Fibroblast of pulmonary artery (primary cell): ENCODE results near the gene DENND4A.
A peak's percentile ranks its signal among the peaks of the same experiment; 100 is the strongest.

Experiments used
- DNase-seq: peaks from one replicate; pipeline ENCODE4 v3.0.0-alpha.2; 2010; ENCODE audit warnings: low read depth
- H3K4me3 ChIP-seq: replicated peaks from 2 replicates; pipeline ENCODE4 v1.5.1; 2011; ENCODE audit warnings: low read depth, mild to moderate bottlenecking, control low read depth, low read length, moderate library complexity
- TF ChIP-seq, protein P1 (sequence below): IDR thresholded peaks from 2 replicates; pipeline ENCODE4 v1.5.1; 2011; ENCODE audit warnings: mild to moderate bottlenecking, control low read depth, low read length, inconsistent platforms; ENCODE audit errors: missing control alignments

DENND4A gene

DNA sequence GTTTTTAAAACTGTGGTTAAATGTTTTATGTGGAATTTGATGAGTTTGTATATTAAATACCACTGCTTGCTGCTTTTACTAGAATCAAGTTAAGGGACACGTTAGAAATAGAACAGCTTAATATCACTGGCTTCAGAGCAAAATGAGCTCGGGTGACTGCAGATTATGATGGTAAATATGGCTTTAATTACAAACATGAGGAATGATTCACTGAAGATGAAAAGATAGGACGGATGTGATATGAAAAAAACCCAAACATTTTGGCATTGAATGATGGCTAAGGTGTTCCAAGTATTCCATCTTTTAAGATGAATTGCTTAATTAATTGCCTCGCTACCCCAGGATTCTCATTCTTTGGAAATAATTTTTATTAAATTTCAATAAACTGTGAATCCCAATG is 136.6 kb downstream of the DENND4A start:
- DNase-seq: no peak
- TF ChIP-seq, protein P1, sequence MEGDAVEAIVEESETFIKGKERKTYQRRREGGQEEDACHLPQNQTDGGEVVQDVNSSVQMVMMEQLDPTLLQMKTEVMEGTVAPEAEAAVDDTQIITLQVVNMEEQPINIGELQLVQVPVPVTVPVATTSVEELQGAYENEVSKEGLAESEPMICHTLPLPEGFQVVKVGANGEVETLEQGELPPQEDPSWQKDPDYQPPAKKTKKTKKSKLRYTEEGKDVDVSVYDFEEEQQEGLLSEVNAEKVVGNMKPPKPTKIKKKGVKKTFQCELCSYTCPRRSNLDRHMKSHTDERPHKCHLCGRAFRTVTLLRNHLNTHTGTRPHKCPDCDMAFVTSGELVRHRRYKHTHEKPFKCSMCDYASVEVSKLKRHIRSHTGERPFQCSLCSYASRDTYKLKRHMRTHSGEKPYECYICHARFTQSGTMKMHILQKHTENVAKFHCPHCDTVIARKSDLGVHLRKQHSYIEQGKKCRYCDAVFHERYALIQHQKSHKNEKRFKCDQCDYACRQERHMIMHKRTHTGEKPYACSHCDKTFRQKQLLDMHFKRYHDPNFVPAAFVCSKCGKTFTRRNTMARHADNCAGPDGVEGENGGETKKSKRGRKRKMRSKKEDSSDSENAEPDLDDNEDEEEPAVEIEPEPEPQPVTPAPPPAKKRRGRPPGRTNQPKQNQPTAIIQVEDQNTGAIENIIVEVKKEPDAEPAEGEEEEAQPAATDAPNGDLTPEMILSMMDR: no peak
- H3K4me3 ChIP-seq: no peak overlapping the region

DNA sequence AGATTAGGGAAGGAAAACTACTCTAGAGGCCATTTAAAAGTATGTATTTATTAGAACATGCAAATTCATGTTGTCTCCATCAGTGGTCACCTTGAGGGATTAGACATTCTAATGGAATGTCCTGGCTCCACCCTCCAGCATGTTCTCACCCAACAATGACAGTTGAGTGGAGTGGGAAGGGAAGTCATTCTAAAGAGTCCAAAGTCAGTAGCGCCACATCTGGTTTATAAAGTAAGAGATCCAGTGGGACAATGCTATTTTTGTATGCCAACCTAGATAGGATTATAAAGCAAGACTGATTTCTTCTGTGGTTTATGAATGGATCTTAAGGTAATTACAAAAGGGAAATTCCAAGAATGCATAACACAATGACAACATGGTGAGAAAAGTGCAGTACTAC is 137.1 kb downstream of the DENND4A start:
- TF ChIP-seq, protein P1: no peak
- no peak overlapping the region for H3K4me3 ChIP-seq
- peak; percentile 44 for DNase-seq

DNA sequence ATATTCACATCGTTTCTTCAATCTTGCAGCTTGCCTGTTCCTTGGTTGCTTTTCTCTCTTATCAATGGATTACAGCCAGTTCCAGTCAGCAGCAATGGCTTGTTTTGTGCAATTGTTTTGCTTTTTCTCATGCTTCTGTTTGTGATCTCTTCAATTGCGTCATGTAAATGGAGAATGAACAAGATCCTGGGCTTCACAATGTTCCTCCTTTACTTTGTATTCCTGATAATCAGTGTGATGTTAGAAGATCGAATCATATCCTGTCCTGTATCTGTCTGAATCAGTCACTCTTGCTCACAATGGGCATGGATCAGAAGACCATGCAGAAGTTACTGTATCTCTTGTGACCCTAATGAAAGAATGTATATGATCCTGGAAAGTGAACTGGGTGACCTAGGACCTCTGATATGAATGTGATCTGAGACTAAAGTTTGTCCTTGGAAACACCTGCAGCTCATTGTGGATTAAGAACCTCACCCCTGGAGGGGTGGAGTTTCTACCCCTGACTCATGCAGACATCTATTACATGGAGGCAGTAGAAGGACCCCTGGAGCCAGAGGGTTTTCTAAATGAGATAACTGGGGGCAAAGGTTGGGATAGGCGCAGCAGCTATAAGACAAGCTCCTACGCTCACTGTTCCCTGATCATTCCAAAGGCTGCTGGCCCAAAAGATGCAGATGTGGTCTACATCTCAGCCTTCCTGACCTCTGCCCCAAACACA is 138.1 kb downstream of the DENND4A start:
- no peak overlapping the region for H3K4me3 ChIP-seq
- TF ChIP-seq, protein P1: no peak
- DNase-seq: peak; percentile 73

DNA sequence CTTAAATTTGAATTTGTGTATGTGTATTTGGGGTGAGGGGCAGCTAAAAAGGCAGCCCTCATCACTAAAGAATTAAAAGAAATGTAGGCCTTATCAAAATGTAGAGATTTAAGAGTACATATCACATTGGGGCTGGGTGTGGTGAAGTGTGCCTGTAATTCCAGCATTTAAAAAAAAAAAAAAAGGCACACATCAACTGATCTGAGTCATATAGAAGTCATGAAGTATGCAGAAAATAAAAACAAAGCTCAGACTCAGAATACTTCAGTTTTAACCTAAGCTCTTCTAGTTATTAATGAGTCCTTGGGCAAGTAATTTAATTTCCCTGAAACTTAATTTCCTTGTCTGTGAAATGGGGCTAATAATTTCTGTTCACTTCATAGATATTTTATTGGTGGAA is 138.8 kb downstream of the DENND4A start:
- TF ChIP-seq, protein P1: no peak
- no peak overlapping the region for H3K4me3 ChIP-seq
- DNase-seq: peak; percentile 35

DNA sequence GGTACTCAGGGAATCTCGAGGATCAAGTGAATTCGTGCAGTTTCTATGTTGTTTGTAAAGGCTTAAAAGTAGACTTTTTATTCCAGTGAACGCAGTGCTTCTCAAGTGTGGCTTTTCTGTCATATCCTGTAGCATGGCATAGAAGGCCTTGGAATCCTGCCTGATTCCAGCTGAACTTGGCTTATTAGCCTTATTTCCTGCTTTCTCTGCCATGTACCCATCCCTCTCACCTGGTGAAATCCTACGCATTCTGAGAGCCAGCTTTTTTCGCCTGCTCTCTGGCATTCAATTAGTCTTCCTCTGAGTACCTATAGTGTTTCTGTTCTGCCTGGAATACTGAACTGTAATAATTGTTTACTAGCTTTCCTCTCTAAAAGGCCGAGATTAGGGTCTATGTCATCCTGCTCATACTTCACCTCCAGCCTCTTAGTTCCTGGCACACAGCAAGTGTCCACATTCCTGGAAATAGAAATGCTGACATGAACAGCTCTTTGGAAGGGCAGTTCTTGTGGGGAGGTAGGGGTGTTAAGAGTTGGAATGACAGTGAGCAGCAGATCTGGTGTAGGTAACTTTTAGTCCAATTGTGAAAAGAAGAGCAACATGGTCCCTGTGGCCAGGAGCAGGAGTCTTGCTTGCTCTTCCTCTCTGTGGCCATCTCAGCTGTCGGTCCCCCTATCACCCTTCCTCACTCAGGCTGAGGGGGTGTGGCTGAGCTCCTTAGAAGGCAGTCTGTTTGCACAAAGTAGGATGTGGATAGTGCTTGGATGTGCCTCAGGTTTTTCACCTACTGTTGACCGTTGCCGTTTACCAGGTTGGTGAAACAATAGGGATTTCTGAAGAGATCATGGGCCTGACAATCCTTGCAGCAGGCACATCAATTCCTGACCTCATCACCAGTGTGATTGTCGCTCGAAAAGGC is 140.0 kb downstream of the DENND4A start:
- H3K4me3 ChIP-seq: no peak overlapping the region
- TF ChIP-seq, protein P1: no peak
- no peak for DNase-seq

DNA sequence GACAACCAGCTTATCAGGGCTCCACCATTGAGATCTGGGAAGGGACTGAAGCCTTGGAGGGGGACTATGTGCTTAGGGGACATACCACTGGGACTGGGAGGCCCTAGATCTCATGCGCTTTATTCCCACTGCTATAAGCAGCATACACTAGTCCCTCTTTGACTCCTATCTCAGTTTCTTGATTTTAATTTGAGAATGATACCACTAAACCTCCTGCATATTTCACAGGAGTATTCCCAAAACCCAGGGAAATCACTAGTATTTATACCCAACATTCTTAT is 141.1 kb downstream of the DENND4A start:
- TF ChIP-seq, protein P1: no peak
- no peak overlapping the region for H3K4me3 ChIP-seq
- no peak for DNase-seq
